CD4-positive, CD25-positive, alpha-beta regulatory T cell (primary cell): ENCODE results near the gene VIPR1. TPM values are rescaled to one million over a fixed set of nuclear protein-coding genes. Genes with fewer than 3 reads are reported as not detected.
A peak's percentile ranks its signal among the peaks of the same experiment; 100 is the strongest.

Source experiments
- ATAC-seq, 2 donors: fragments of 150-1000 bp; cut with Tn5 transposase; one replicate each; pipeline ENCODE4 v1.10.0; 2021; ENCODE audit warnings: low read depth in 2 of 2, moderate number of reproducible peaks in 2 of 2, moderate library complexity in 1 of 2
- DNase-seq, 3 donors: peaks; one replicate each; pipeline versions ENCODE4 v3.0.0 to v3.0.0-alpha.2; 2012 to 2022; ENCODE audit warnings: mixed read lengths in 1 of 3
- H3K27ac ChIP-seq: one replicate; pipeline ENCODE4 v1.7.0; 2013; ENCODE audit warnings: mild to moderate bottlenecking, low read length; ENCODE audit not compliant: insufficient read depth, poor library complexity, severe bottlenecking
- H3K27me3 ChIP-seq: one replicate; pipeline ENCODE4 v1.7.0; 2013; ENCODE audit warnings: low read length; ENCODE audit not compliant: control insufficient read depth, insufficient read depth
- H3K36me3 ChIP-seq: one replicate; pipeline ENCODE4 v1.7.0; 2013; ENCODE audit warnings: mild to moderate bottlenecking, low read length, moderate library complexity; ENCODE audit not compliant: control insufficient read depth, insufficient read depth
- H3K4me1 ChIP-seq: 2 replicates; pipeline ENCODE4 v1.7.0; 2013; ENCODE audit warnings: mild to moderate bottlenecking, low read length; ENCODE audit not compliant: insufficient read depth, control insufficient read depth, poor library complexity, severe bottlenecking
- H3K4me3 ChIP-seq: one replicate; pipeline ENCODE4 v1.7.0; 2013; ENCODE audit warnings: low read depth, mild to moderate bottlenecking, low read length, moderate library complexity
- H3K9me3 ChIP-seq, 2 experiments: 1 replicate in 1 of 2; 2 replicates in 1 of 2; pipeline ENCODE4 v1.7.0; 2013; ENCODE audit warnings: low read length in 2 of 2, mild to moderate bottlenecking in 1 of 2, moderate library complexity in 1 of 2; ENCODE audit not compliant: control insufficient read depth in 2 of 2
- H3K27ac Mint-ChIP-seq, 3 donors: one replicate each; pipeline ENCODE4 v1.8.0; 2020 to 2022; ENCODE audit warnings: mild to moderate bottlenecking in 3 of 3, mixed read lengths in 3 of 3, moderate library complexity in 2 of 3
- H3K27me3 Mint-ChIP-seq: one replicate; pipeline ENCODE4 v1.8.0; 2022; ENCODE audit warnings: mild to moderate bottlenecking, mixed read lengths
- H3K36me3 Mint-ChIP-seq: one replicate; pipeline ENCODE4 v1.8.0; 2020; ENCODE audit warnings: mixed read lengths
- H3K4me1 Mint-ChIP-seq, 4 donors: one replicate each; pipeline ENCODE4 v1.8.0; 2020 to 2022; ENCODE audit warnings: mixed read lengths in 4 of 4, mild to moderate bottlenecking in 1 of 4
- H3K4me3 Mint-ChIP-seq, 4 donors: one replicate each; pipeline ENCODE4 v1.8.0; 2020 to 2022; ENCODE audit warnings: mild to moderate bottlenecking in 4 of 4, mixed read lengths in 4 of 4, moderate library complexity in 3 of 4
- H3K9me3 Mint-ChIP-seq, 7 donors: one replicate each; pipeline ENCODE4 v1.8.0; 2020 to 2022; ENCODE audit warnings: mixed read lengths in 7 of 7, mild to moderate bottlenecking in 3 of 7, moderate library complexity in 2 of 7
- polyA plus RNA-seq, 4 donors: library from polyadenylated mRNA; unstranded; fragments of 300-500 nt; fragmentation: Illumina TruSeq; gene quantifications; one replicate each; pipeline ENCODE4 v1.2.3, GENCODE V29; 2021
- total RNA-seq: library from RNA; stranded (reverse); gene quantifications from one replicate; pipeline ENCODE4 v1.2.3, GENCODE V29; 2022

The VIPR1 gene
- total RNA-seq (31.2 TPM), polyA plus RNA-seq (10 to 100 TPM in 1 of 4 donors, 1 to 10 TPM in 3; 5.0 to 10.7 (median 8.1) TPM)

- H3K27ac Mint-ChIP-seq: peak within 1 kb of the TSS in 2 of 3 donors; percentile 90 to 91
- DNase-seq (peak; percentile 88 to 93 (median 92)), ATAC-seq (peak; percentile 97)
- H3K4me3 Mint-ChIP-seq: peak within 1 kb of the TSS; percentile 92 to 96 (median 95)
- peaks cover 0 to 1% (median 0%) of the 10 kb centered on the region in 7 donors for H3K9me3 Mint-ChIP-seq
- H3K27me3 Mint-ChIP-seq: peaks cover 52% of the 10 kb centered on the region
- peak within 1 kb of the TSS; percentile 75 for H3K4me3 ChIP-seq
- peak within 1 kb of the TSS; percentile 60 for H3K27ac ChIP-seq
- H3K27me3 ChIP-seq: peaks cover 3% of the 10 kb centered on the region
- H3K4me1 ChIP-seq: peaks cover 26% of the 10 kb centered on the region
- peaks cover 10 to 58% (median 29%) of the 10 kb centered on the region in 4 donors for H3K4me1 Mint-ChIP-seq
- no peaks in the 10 kb centered on the region for H3K36me3 Mint-ChIP-seq
- H3K36me3 ChIP-seq: no peaks in the 10 kb centered on the region
- H3K9me3 ChIP-seq: no peaks in the 10 kb centered on the region
Observed at GRCh38 chr3:42502429-42503250, at the start of gene VIPR1. TSS of gene VIPR1 (plus strand) at chr3:42502643. CDS start at chr3:42502736, 93 bp downstream.

DNA sequence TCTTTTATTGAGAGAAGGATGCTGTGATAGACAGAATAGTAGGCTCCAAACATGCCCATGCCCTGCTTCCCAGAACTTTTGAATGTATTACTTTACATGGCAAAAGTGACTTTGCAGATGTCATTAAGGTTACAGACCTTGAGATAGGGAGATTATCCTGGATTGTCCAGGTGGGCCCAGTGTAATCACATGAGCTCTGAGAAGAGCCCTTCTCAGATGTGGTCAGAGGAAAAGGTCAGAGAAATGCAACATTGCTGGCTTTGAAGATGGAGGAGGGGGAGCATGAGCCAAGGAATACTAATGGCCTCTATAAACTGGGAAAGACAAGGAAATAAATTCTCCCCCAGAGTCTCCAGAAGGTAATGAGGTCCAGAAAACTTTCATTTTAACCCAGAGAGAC, 46.2 kb upstream of the VIPR1 start:
- H3K36me3 ChIP-seq: no peaks in the 10 kb centered on the region
- Mint-ChIP-seq H3K4me3 (no peak overlapping the region), H3K4me1 (no peaks in the 10 kb centered on the region), H3K9me3 (peaks cover 0 to 12% (median 1%) of the 10 kb centered on the region in 7 donors), H3K27me3 (peaks cover 14% of the 10 kb centered on the region), H3K27ac (no peak overlapping the region), H3K36me3 (no peaks in the 10 kb centered on the region)
- no peak for ATAC-seq
- no peak for DNase-seq
- no peak overlapping the region for H3K27ac ChIP-seq
- no peak overlapping the region for H3K4me3 ChIP-seq
- peaks cover 10% of the 10 kb centered on the region for H3K27me3 ChIP-seq
- H3K9me3 ChIP-seq: peaks cover 0 to 4% of the 10 kb centered on the region in 2 experiments
- H3K4me1 ChIP-seq: no peaks in the 10 kb centered on the region

DNA sequence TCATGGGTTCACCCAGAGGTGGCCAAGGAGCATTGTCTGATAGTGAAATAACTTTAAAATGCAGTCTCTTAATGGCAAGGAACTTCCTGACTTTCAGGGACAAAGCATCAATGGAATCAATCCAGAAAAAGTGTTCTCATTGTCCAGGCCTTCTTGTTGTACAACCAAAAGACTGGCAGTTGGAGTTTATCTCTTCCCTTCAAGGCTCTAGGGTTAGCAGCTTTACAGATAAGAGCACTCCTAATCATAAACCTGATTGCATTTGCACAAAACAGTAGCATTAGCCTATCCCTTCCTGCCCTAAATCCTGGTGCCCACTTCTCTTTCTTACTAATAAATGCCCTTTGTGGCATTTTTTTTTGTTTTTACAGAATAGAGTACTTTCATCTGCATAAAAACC, 43.3 kb upstream of the VIPR1 start:
- no peak for DNase-seq
- Mint-ChIP-seq H3K9me3 (peaks cover 0 to 8% (median under 1%) of the 10 kb centered on the region in 7 donors), H3K27ac (no peak overlapping the region), H3K36me3 (no peaks in the 10 kb centered on the region), H3K4me1 (no peaks in the 10 kb centered on the region), H3K27me3 (peaks cover 22% of the 10 kb centered on the region), H3K4me3 (no peak overlapping the region)
- Histone ChIP-seq H3K4me3 (no peak overlapping the region), H3K4me1 (no peaks in the 10 kb centered on the region), H3K36me3 (no peaks in the 10 kb centered on the region), H3K27ac (no peak overlapping the region), H3K27me3 (peaks cover 15% of the 10 kb centered on the region), H3K9me3 (peaks cover 0 to 1% of the 10 kb centered on the region in 2 experiments)
- ATAC-seq: no peak

DNA sequence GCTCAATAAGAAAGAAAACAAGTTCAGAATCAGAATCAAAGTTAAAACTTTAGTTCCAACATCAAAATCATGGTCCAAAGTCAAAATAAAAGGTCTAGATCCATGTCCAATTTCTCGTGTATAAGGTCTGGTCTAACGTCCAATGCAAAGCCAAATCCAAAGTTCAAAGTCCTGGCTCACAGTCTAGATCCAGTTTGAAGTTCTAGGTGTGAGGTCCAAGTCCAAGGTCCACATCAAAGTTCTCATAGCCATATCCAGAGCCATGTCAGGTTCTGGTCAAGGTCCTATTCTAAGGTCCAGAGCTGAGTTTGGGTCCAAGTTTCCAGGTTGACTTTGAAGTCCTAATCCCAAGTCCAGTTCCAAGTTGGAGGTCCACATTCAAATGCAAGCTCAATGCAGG, 40.7 kb upstream of the VIPR1 start:
- H3K9me3 ChIP-seq: peaks cover 0 to 1% of the 10 kb centered on the region in 2 experiments
- no peak overlapping the region for H3K4me3 ChIP-seq
- H3K27me3 Mint-ChIP-seq: peaks cover 24% of the 10 kb centered on the region
- H3K4me3 Mint-ChIP-seq: no peak overlapping the region
- DNase-seq (no peak), ATAC-seq (no peak)
- H3K27ac Mint-ChIP-seq: no peak overlapping the region
- H3K4me1 Mint-ChIP-seq: no peaks in the 10 kb centered on the region
- no peaks in the 10 kb centered on the region for H3K4me1 ChIP-seq
- no peaks in the 10 kb centered on the region for H3K36me3 Mint-ChIP-seq
- H3K9me3 Mint-ChIP-seq: peaks cover 0 to 3% (median 0%) of the 10 kb centered on the region in 7 donors
- H3K36me3 ChIP-seq: no peaks in the 10 kb centered on the region
- H3K27ac ChIP-seq: no peak overlapping the region
- H3K27me3 ChIP-seq: peaks cover 15% of the 10 kb centered on the region

GRCh38 chr3:42463093-42463492, 39.4 kb upstream of the VIPR1 start:
- Histone ChIP-seq H3K9me3 (no peaks in the 10 kb centered on the region), H3K27me3 (peaks cover 9% of the 10 kb centered on the region), H3K4me1 (no peaks in the 10 kb centered on the region), H3K4me3 (no peak overlapping the region), H3K27ac (no peak overlapping the region), H3K36me3 (no peaks in the 10 kb centered on the region)
- H3K9me3 Mint-ChIP-seq: peaks cover 0 to 3% (median 0%) of the 10 kb centered on the region in 7 donors
- no peak overlapping the region for H3K27ac Mint-ChIP-seq
- DNase-seq (no peak), ATAC-seq (no peak)
- H3K4me3 Mint-ChIP-seq: no peak overlapping the region
- no peaks in the 10 kb centered on the region for H3K36me3 Mint-ChIP-seq
- peaks cover 24% of the 10 kb centered on the region for H3K27me3 Mint-ChIP-seq
- no peaks in the 10 kb centered on the region for H3K4me1 Mint-ChIP-seq

- Mint-ChIP-seq H3K36me3 (no peaks in the 10 kb centered on the region), H3K9me3 (peaks cover 0 to 3% (median 0%) of the 10 kb centered on the region in 7 donors), H3K27ac (no peak overlapping the region), H3K27me3 (peaks cover 15% of the 10 kb centered on the region), H3K4me3 (no peak overlapping the region), H3K4me1 (peaks cover 0 to 4% (median 0%) of the 10 kb centered on the region in 4 donors)
- H3K27me3 ChIP-seq: peaks cover 3% of the 10 kb centered on the region
- H3K36me3 ChIP-seq: no peaks in the 10 kb centered on the region
- no peaks in the 10 kb centered on the region for H3K9me3 ChIP-seq
- no peak for ATAC-seq
- H3K4me1 ChIP-seq: no peaks in the 10 kb centered on the region
- H3K27ac ChIP-seq: no peak overlapping the region
- DNase-seq: no peak
- no peak overlapping the region for H3K4me3 ChIP-seq
Observed at GRCh38 chr3:42468111-42468510, 34.3 kb upstream of the VIPR1 start.

DNA sequence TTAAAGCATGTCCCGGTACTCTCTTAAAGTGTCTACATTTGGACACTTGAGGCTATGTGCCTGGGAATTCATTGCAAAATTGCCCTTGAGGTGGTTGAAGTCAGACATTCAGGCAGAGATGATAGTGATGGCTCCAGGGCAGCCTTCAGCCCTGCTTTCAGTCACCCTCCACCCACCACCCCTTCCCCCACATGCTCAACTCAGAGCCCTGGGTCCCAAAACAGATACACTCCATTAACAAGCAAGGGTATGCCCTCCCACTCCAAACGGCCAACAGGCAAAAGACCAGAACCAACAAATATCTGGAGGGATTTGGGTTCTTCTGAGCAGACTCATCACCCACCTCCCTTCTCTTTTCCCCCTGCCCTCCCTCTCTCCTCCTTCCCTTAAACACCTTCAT, 29.9 kb upstream of the VIPR1 start:
- H3K36me3 ChIP-seq: no peaks in the 10 kb centered on the region
- no peaks in the 10 kb centered on the region for H3K36me3 Mint-ChIP-seq
- H3K4me3 Mint-ChIP-seq: no peak overlapping the region
- ATAC-seq (no peak), DNase-seq (no peak)
- H3K9me3 ChIP-seq: no peaks in the 10 kb centered on the region
- no peak overlapping the region for H3K27ac ChIP-seq
- peaks cover 0 to 2% (median 0%) of the 10 kb centered on the region in 7 donors for H3K9me3 Mint-ChIP-seq
- H3K27ac Mint-ChIP-seq: no peak overlapping the region
- H3K27me3 ChIP-seq: peaks cover 3% of the 10 kb centered on the region
- no peak overlapping the region for H3K4me3 ChIP-seq
- H3K4me1 ChIP-seq: no peaks in the 10 kb centered on the region
- H3K4me1 Mint-ChIP-seq: peaks cover 0 to 4% (median 0%) of the 10 kb centered on the region in 4 donors
- H3K27me3 Mint-ChIP-seq: peaks cover 30% of the 10 kb centered on the region
